CD8-positive, alpha-beta memory T cell (primary cell): ENCODE data around the gene DNM3. TPM values are rescaled to one million over a fixed set of nuclear protein-coding genes. Genes with fewer than 3 reads are reported as not detected.
"Not testable (repeated sequence)": the region's sequence is repeated elsewhere in the genome, so short reads cannot be mapped to it uniquely, and the experiment has no call there.

ENCODE experiments used
- CTCF ChIA-PET: fragments of 350-600 bp; sonication (Branson Sonifier 250); formaldehyde crosslinking; loops from one replicate; lab custom pipeline; 2021; ENCODE audit warnings: antibody characterized with exemption; lab: Charles Lee
- POLR2A ChIA-PET: fragments of 350-600 bp; sonication (Branson Sonifier 250); formaldehyde crosslinking; loops from one replicate; lab custom pipeline; 2021; ENCODE audit warnings: antibody characterized with exemption; lab: Charles Lee
- DNase-seq, 5 donors: peaks; one replicate each; pipeline versions ENCODE4 v3.0.0 to v3.0.0-alpha.2; 2020 to 2022; ENCODE audit warnings: mixed read lengths in 1 of 5
- H3K27ac ChIP-seq: one replicate; pipeline ENCODE4 v1.7.0; 2013; ENCODE audit warnings: low read depth, mild to moderate bottlenecking, low read length, moderate library complexity
- H3K27me3 ChIP-seq: 2 replicates; pipeline ENCODE4 v1.7.0; 2013; ENCODE audit warnings: low read length, mild to moderate bottlenecking; ENCODE audit not compliant: insufficient read depth, poor library complexity, severe bottlenecking
- H3K36me3 ChIP-seq: 2 replicates; pipeline ENCODE4 v1.7.0; 2013; ENCODE audit warnings: mild to moderate bottlenecking, low read length, moderate library complexity; ENCODE audit not compliant: insufficient read depth
- H3K4me1 ChIP-seq: 2 replicates; pipeline ENCODE4 v1.7.0; 2013; ENCODE audit warnings: mild to moderate bottlenecking, low read length, moderate library complexity; ENCODE audit not compliant: insufficient read depth
- H3K4me3 ChIP-seq: 2 replicates; pipeline ENCODE4 v1.7.0; 2013; ENCODE audit warnings: mild to moderate bottlenecking, low read length
- H3K9me3 ChIP-seq: 2 replicates; pipeline ENCODE4 v1.7.0; 2013; ENCODE audit warnings: mild to moderate bottlenecking, low read length
- H3K27ac Mint-ChIP-seq, 8 donors: one replicate each; pipeline ENCODE4 v1.8.0; 2020 to 2021; ENCODE audit warnings: mixed read lengths in 8 of 8, mild to moderate bottlenecking in 6 of 8, inconsistent platforms in 3 of 8, moderate library complexity in 3 of 8
- H3K27me3 Mint-ChIP-seq, 2 donors: one replicate each; pipeline ENCODE4 v1.8.0; 2020 to 2021; ENCODE audit warnings: mixed read lengths in 2 of 2, mild to moderate bottlenecking in 1 of 2, moderate library complexity in 1 of 2
- H3K36me3 Mint-ChIP-seq, 3 donors: one replicate each; pipeline ENCODE4 v1.8.0; 2020 to 2021; ENCODE audit warnings: mixed read lengths in 3 of 3, inconsistent platforms in 1 of 3, mild to moderate bottlenecking in 1 of 3
- H3K4me1 Mint-ChIP-seq, 3 donors: one replicate each; pipeline ENCODE4 v1.8.0; 2020 to 2021; ENCODE audit warnings: mixed read lengths in 3 of 3, inconsistent platforms in 1 of 3, mild to moderate bottlenecking in 1 of 3
- H3K4me3 Mint-ChIP-seq, 7 donors: one replicate each; pipeline ENCODE4 v1.8.0; 2020 to 2021; ENCODE audit warnings: mixed read lengths in 7 of 7, mild to moderate bottlenecking in 6 of 7, moderate library complexity in 4 of 7, inconsistent platforms in 2 of 7
- H3K9me3 Mint-ChIP-seq, 5 donors: one replicate each; pipeline ENCODE4 v1.8.0; 2020 to 2022; ENCODE audit warnings: mixed read lengths in 5 of 5, mild to moderate bottlenecking in 3 of 5, moderate library complexity in 2 of 5, inconsistent platforms in 1 of 5
- polyA plus RNA-seq: library from polyadenylated mRNA; unstranded; fragments of 300-500 nt; fragmentation: Illumina TruSeq; gene quantifications from one replicate; pipeline ENCODE4 v1.2.3, GENCODE V29; 2021
- total RNA-seq, 2 experiments: library from RNA; stranded (reverse); gene quantifications; one replicate each; pipeline ENCODE4 v1.2.3, GENCODE V29; 2021

The DNM3 gene
- total and polyA plus RNA-seq, 3 experiments from 2014 or later, result 0.29 to 0.64 (median 0.59) TPM

DNA sequence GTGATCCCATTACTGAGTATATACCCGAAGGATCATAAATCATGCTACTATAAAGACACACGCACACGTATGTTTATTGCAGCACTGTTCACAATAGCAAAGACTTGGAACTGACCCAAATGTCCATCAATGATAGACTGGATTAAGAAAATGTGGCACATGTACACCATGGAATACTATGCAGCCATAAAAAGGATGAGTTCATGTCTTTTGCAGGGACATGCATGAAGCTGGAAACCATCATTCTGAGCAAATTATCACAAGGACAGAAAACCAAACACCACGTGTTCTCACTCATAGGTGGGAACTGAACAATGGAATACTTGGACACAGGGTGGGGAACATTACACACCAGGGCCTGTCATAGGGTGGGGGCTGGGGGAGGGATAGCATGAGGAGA lies 466.2 kb downstream of the DNM3 start:
- POLR2A ChIA-PET, H3K4me3 Mint-ChIP-seq, H3K4me1 Mint-ChIP-seq, H3K4me1 ChIP-seq, H3K27me3 Mint-ChIP-seq, H3K36me3 ChIP-seq, H3K27ac Mint-ChIP-seq, H3K27me3 ChIP-seq, H3K4me3 ChIP-seq, H3K27ac ChIP-seq, DNase-seq, H3K9me3 Mint-ChIP-seq, CTCF ChIA-PET, H3K9me3 ChIP-seq: not testable (repeated sequence)
- peaks cover 0 to 26% (median 4%) of the 10 kb centered on the region in 3 donors for H3K36me3 Mint-ChIP-seq

DNA sequence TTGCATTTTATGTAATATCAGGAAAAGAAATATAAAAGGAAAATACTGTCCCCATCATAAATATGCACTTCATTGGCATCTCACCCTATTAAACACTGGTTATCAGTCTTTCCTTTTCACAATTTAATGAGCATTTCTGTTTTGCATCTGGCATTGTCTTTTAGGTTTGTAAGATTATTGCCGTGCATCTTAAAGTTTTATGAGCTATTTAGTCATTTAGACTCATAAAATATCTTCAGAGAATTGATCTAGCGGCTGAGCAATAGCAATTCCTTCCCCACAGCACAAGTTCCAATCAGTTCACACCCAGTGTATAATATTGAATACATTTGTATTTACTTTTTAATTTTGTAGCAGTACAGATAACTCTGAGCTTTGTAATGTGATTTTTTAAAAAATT lies 466.8 kb downstream of the DNM3 start:
- peaks cover 0 to 3% (median 3%) of the 10 kb centered on the region in 5 donors for H3K9me3 Mint-ChIP-seq
- Histone ChIP-seq H3K9me3 (no peaks in the 10 kb centered on the region), H3K27me3 (no peaks in the 10 kb centered on the region), H3K4me3 (no peak overlapping the region), H3K4me1 (no peaks in the 10 kb centered on the region), H3K36me3 (no peaks in the 10 kb centered on the region), H3K27ac (no peak overlapping the region)
- ChIA-PET CTCF (no interaction called here), POLR2A (no interaction called here)
- H3K27me3 Mint-ChIP-seq, result no peaks in the 10 kb centered on the region
- peaks cover 0 to 23% (median 2%) of the 10 kb centered on the region in 3 donors for H3K36me3 Mint-ChIP-seq
- H3K27ac Mint-ChIP-seq, result no peak overlapping the region
- H3K4me3 Mint-ChIP-seq, result no peak overlapping the region
- H3K4me1 Mint-ChIP-seq, result peaks cover 2 to 10% (median 5%) of the 10 kb centered on the region in 3 donors
- no peak for DNase-seq

DNA sequence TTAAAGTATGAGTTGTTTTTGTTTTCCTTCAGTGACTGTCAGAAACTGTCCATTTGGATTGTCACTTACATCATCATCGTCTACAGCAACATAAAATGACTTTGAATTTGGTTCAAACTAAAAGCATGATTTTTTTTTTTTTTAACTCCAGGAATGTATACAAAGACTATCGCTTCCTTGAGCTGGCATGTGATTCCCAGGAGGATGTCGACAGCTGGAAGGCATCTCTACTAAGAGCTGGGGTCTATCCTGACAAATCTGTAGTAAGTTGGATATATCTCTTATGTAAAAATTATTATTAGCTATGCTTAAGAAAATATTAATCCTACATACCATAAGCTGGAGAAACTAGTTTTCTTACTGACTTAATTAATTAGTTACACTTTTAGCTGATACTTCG lies 467.3 kb downstream of the DNM3 start:
- no peak overlapping the region for H3K27ac Mint-ChIP-seq
- DNase-seq, result no peak
- peaks cover 0 to 19% (median 2%) of the 10 kb centered on the region in 3 donors for H3K36me3 Mint-ChIP-seq
- no peak overlapping the region for H3K4me3 ChIP-seq
- H3K4me1 ChIP-seq, result no peaks in the 10 kb centered on the region
- peaks cover 0 to 3% (median 3%) of the 10 kb centered on the region in 5 donors for H3K9me3 Mint-ChIP-seq
- H3K27me3 Mint-ChIP-seq, result no peaks in the 10 kb centered on the region
- no peaks in the 10 kb centered on the region for H3K36me3 ChIP-seq
- H3K4me3 Mint-ChIP-seq, result no peak overlapping the region
- H3K27me3 ChIP-seq, result no peaks in the 10 kb centered on the region
- H3K27ac ChIP-seq, result no peak overlapping the region
- no peaks in the 10 kb centered on the region for H3K9me3 ChIP-seq
- ChIA-PET POLR2A (no interaction called here), CTCF (no interaction called here)
- H3K4me1 Mint-ChIP-seq, result peaks cover 2 to 10% (median 5%) of the 10 kb centered on the region in 3 donors

DNA sequence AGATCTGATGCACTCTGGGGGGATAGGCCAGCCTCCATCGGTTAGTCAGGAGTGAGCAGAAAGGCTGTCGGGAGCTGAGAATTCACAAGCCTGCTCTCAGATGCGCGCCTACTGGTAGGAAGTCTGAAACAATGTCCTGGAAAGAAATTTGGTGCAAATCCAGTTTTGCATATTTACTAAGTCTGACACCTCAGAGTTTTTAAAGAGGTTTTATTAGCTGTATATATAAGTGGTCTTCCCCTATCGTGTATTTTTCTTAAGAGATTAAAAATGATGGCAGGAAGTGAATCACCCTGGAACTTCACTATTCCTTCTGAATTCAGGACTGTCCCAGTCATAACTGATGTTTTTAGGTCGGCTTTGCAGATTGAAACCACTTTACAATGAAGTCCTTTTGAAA lies 479.4 kb downstream of the DNM3 start:
- Mint-ChIP-seq H3K4me1 (no peaks in the 10 kb centered on the region), H3K27ac (no peak overlapping the region), H3K4me3 (no peak overlapping the region), H3K27me3 (no peaks in the 10 kb centered on the region), H3K9me3 (no peaks in the 10 kb centered on the region), H3K36me3 (peaks cover 0 to 2% (median 0%) of the 10 kb centered on the region in 3 donors)
- POLR2A ChIA-PET, result no interaction called here
- CTCF ChIA-PET, result no interaction called here
- H3K4me3 ChIP-seq, result no peak overlapping the region
- H3K36me3 ChIP-seq, result no peaks in the 10 kb centered on the region
- H3K27me3 ChIP-seq, result no peaks in the 10 kb centered on the region
- no peak for DNase-seq
- no peak overlapping the region for H3K27ac ChIP-seq
- H3K4me1 ChIP-seq, result no peaks in the 10 kb centered on the region
- H3K9me3 ChIP-seq, result no peaks in the 10 kb centered on the region

DNA sequence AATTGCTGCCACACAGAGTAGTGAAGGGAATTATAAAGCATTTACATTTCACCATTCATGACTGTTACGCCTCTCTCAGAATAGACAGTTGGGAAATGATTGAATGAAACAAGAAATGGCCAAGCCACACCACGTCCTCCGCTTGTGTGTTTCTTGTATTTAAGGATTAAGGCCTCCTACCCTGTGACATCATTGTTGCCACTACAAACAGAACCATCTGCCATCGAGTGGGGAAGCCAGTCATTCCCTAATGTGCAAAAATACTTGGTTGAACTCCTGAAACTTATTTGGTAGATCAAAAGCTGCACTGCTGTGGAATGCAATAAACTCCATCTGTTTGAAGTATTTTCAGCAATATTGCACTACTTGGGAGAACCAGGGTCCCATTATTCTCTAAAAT lies 480.2 kb downstream of the DNM3 start:
- Mint-ChIP-seq H3K4me3 (no peak overlapping the region), H3K27ac (no peak overlapping the region)

DNA sequence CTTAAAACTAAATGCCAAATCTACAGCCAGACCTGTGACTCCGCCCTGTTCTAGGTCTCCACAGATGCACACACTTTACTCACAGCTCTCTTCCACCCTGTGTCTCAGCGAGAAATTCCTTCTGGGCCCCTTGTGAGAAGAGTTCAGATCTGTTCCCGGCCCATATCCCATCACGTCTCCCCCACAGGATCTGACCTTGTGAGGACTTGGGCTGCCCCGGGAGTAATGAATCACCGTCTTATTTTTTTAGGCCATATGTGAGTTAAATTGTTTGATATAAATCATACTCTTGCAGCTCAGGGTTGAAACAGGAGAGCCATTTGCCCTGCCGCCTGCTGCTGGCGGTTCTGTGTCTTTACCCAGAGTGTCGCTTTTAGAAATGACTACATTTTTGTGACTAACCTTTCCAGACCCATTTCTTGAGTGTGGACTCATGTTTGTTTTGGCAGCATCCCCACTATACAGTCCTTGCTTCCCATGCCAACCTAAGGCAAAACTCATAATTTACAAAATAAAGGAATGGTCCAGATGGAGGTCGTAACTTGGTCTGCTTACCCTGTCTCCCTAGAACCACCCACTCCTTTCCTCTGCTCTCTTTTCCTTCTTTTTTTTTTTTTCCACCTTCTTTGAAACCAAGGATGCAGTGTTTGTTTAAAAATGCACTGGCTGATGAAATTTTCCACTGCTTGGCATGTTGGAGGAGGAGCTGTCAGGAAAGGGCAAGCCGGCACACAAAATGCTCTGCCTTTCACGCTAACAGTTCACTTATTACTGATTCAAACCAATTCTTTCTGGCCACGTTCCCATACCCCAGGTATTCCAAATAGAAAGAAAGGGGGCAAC lies 481.1 kb downstream of the DNM3 start:
- Mint-ChIP-seq H3K9me3 (no peaks in the 10 kb centered on the region), H3K36me3 (peaks cover 0 to 2% (median 0%) of the 10 kb centered on the region in 3 donors), H3K27me3 (no peaks in the 10 kb centered on the region), H3K4me3 (no peak overlapping the region), H3K27ac (no peak overlapping the region), H3K4me1 (no peaks in the 10 kb centered on the region)
- no peaks in the 10 kb centered on the region for H3K9me3 ChIP-seq
- no peak overlapping the region for H3K4me3 ChIP-seq
- no peaks in the 10 kb centered on the region for H3K4me1 ChIP-seq
- H3K36me3 ChIP-seq, result no peaks in the 10 kb centered on the region
- no peak for DNase-seq
- ChIA-PET CTCF (no interaction called here), POLR2A (interaction anchor here (0.6 kb wide), 1 partner anchor 77 kb away, joined by 3 read pairs; no protein-coding TSS in a partner anchor)
- H3K27me3 ChIP-seq, result no peaks in the 10 kb centered on the region
- H3K27ac ChIP-seq, result no peak overlapping the region

More for the DNA sequence above, 480.2 kb downstream of the DNM3 start:
- no peak overlapping the region for H3K27ac ChIP-seq
- H3K27me3 Mint-ChIP-seq, result no peaks in the 10 kb centered on the region
- no peaks in the 10 kb centered on the region for H3K9me3 ChIP-seq
- no peaks in the 10 kb centered on the region for H3K4me1 ChIP-seq
- no peaks in the 10 kb centered on the region for H3K4me1 Mint-ChIP-seq
- H3K27me3 ChIP-seq, result no peaks in the 10 kb centered on the region
- no peak overlapping the region for H3K4me3 ChIP-seq
- H3K36me3 Mint-ChIP-seq, result peaks cover 0 to 2% (median 0%) of the 10 kb centered on the region in 3 donors
- H3K36me3 ChIP-seq, result no peaks in the 10 kb centered on the region
- DNase-seq, result no peak
- no peaks in the 10 kb centered on the region for H3K9me3 Mint-ChIP-seq
- CTCF ChIA-PET, result no interaction called here
- POLR2A ChIA-PET, result no interaction called here

DNA sequence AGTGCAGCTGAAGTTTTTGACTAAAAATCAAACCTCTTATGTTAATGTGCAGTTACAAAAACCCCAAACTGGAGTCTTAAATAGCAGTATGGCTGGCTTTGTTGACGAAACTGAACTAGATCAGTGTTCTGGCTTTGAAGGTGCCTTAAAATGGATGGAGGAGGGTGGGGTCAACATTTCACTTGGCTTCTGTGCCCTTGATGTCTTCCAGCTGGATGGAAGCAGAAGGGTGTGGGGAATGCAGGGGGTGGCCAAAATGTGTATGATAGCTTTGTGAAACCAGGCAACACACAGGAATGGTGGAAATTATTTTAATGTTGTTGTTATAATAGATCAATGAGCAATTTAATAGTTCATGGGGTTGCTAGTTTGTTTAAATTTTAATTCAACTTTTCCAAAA lies 482.4 kb downstream of the DNM3 start:
- Mint-ChIP-seq H3K27ac (no peak overlapping the region), H3K4me1 (no peaks in the 10 kb centered on the region), H3K27me3 (no peaks in the 10 kb centered on the region), H3K9me3 (no peaks in the 10 kb centered on the region), H3K4me3 (no peak overlapping the region), H3K36me3 (peaks cover 0 to 2% (median 0%) of the 10 kb centered on the region in 3 donors)
- Histone ChIP-seq H3K4me1 (no peaks in the 10 kb centered on the region), H3K27me3 (no peaks in the 10 kb centered on the region), H3K27ac (no peak overlapping the region), H3K36me3 (no peaks in the 10 kb centered on the region), H3K4me3 (no peak overlapping the region), H3K9me3 (no peaks in the 10 kb centered on the region)
- no peak for DNase-seq
- ChIA-PET POLR2A (no interaction called here), CTCF (no interaction called here)

DNA sequence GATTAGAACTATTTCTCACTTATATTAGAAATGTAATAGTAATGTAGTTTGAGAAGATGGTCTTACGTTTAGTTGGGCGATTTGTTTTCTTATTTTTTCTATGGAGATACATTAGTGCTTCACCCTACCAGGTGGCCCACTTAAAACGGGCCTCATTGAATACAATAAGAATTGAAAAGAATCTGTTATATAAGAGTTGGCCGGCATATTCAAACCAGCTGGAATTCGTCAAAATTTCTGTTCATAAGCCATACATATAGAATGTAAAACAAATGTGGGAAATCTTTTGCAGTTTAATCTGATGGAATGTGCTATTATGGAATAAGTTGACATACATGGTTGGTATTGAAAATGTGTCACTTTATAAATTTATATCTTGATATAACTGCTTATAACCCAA lies 482.8 kb downstream of the DNM3 start:
- H3K4me3 ChIP-seq, result no peak overlapping the region
- peaks cover 0 to 2% (median 0%) of the 10 kb centered on the region in 3 donors for H3K36me3 Mint-ChIP-seq
- H3K9me3 Mint-ChIP-seq, result no peaks in the 10 kb centered on the region
- no peaks in the 10 kb centered on the region for H3K9me3 ChIP-seq
- H3K27me3 ChIP-seq, result no peaks in the 10 kb centered on the region
- no peaks in the 10 kb centered on the region for H3K27me3 Mint-ChIP-seq
- H3K27ac ChIP-seq, result no peak overlapping the region
- no peaks in the 10 kb centered on the region for H3K4me1 ChIP-seq
- DNase-seq, result no peak
- POLR2A ChIA-PET, result no interaction called here
- no peaks in the 10 kb centered on the region for H3K4me1 Mint-ChIP-seq
- CTCF ChIA-PET, result no interaction called here
- no peak overlapping the region for H3K27ac Mint-ChIP-seq
- H3K36me3 ChIP-seq, result no peaks in the 10 kb centered on the region
- no peak overlapping the region for H3K4me3 Mint-ChIP-seq
